Loucy (cell line): Measurements from ENCODE around the gene SCNN1A.

ENCODE experiments used
- H2AFZ ChIP-seq: fragments of 200-600 bp; sonication (generic); 2 replicates; pipeline ENCODE4 v1.6.0; 2016; ENCODE audit warnings: antibody characterized with exemption, mild to moderate bottlenecking, low read length, moderate library complexity
- H3F3A ChIP-seq: fragments of 200-600 bp; 2 replicates; pipeline ENCODE4 v1.6.0; 2016; ENCODE audit warnings: antibody characterized with exemption, low read depth, mild to moderate bottlenecking
- H3K27me3 ChIP-seq: fragments of 200-600 bp; sonication (generic); 2 replicates; pipeline ENCODE4 v1.6.1; 2014; ENCODE audit warnings: low read length, mild to moderate bottlenecking; ENCODE audit not compliant: insufficient read depth, poor library complexity, severe bottlenecking
- H3K36me3 ChIP-seq: fragments of 200-600 bp; sonication (generic); 2 replicates; pipeline ENCODE4 v1.6.1; 2016; ENCODE audit warnings: low read length; ENCODE audit not compliant: insufficient read depth
- H3K4me1 ChIP-seq: fragments of 200-600 bp; sonication (generic); 2 replicates; pipeline ENCODE4 v1.5.1; 2014; ENCODE audit warnings: low read length, mild to moderate bottlenecking; ENCODE audit not compliant: insufficient read depth, poor library complexity, severe bottlenecking
- H3K4me2 ChIP-seq: fragments of 200-600 bp; sonication (generic); 2 replicates; pipeline ENCODE4 v1.6.0; 2014; ENCODE audit warnings: antibody characterized with exemption, low read length, low read depth, mild to moderate bottlenecking; ENCODE audit not compliant: poor library complexity, severe bottlenecking
- H3K4me3 ChIP-seq: fragments of 200-600 bp; sonication (generic); 2 replicates; pipeline ENCODE4 v1.5.1; 2014; ENCODE audit warnings: low read length, mild to moderate bottlenecking, mixed read lengths; ENCODE audit not compliant: poor library complexity, severe bottlenecking
- H3K79me2 ChIP-seq: fragments of 200-600 bp; sonication (generic); 2 replicates; pipeline ENCODE4 v1.6.1; 2014; ENCODE audit warnings: low read length; ENCODE audit not compliant: insufficient read depth
- H3K9ac ChIP-seq: fragments of 200-600 bp; sonication (generic); 2 replicates; pipeline ENCODE4 v1.6.0; 2014; ENCODE audit warnings: mild to moderate bottlenecking, low read depth, low read length, moderate library complexity; ENCODE audit not compliant: poor library complexity, severe bottlenecking
- H3K9me2 ChIP-seq: fragments of 200-600 bp; sonication (generic); replicated peaks from 2 replicates; pipeline ENCODE4 v1.6.1; 2016; ENCODE audit warnings: low read depth, low read length, mixed read lengths
- H3K9me3 ChIP-seq: fragments of 200-600 bp; sonication (generic); 2 replicates; pipeline ENCODE4 v1.6.1; 2014; ENCODE audit warnings: mild to moderate bottlenecking, antibody characterized with exemption, low read length, low read depth; ENCODE audit not compliant: insufficient read depth
- H4K20me1 ChIP-seq: fragments of 200-600 bp; sonication (generic); 2 replicates; pipeline ENCODE4 v1.6.0; 2014; ENCODE audit warnings: antibody characterized with exemption, low read length, mild to moderate bottlenecking; ENCODE audit not compliant: insufficient read depth, poor library complexity, severe bottlenecking
- CTCF ChIP-seq: fragments of 200-600 bp; sonication (generic); conservative IDR thresholded peaks from 2 replicates; pipeline ENCODE4 v1.5.1; 2014; ENCODE audit warnings: mild to moderate bottlenecking, antibody characterized with exemption, low read length
- EZH2phosphoT487 ChIP-seq: fragments of 200-600 bp; IDR thresholded peaks from 2 replicates; pipeline ENCODE4 v1.6.1; 2018; ENCODE audit warnings: antibody characterized with exemption, mild to moderate bottlenecking, moderate library complexity, borderline replicate concordance

Gene SCNN1A

DNA sequence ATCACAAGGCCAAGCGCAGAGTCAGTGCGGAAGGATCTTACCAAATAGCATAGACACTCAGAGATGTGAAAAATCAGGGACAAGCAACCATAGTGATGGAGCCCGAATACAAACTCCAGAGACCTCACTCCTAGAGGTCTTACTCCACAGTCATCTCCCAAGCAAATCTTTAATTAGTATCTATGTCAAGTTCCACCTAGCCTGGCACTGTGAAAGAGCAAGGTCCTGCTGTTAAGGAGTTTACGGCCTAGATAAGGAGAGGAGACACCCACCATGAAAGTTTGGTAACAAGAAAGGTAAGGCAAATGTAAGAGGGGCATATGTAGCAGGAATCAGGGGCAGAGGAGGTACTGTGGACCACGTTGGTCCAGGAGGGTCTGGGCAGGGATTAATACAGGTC is 72.3 kb downstream of the SCNN1A start:
- Histone ChIP-seq H3K27me3 (no peaks in the 10 kb centered on the region), H3K9ac (no peak overlapping the region), H3K9me2 (no peaks in the 10 kb centered on the region), H3K79me2 (no peaks in the 10 kb centered on the region), H3K9me3 (no peaks in the 10 kb centered on the region), H3K4me2 (no peak overlapping the region), H3K36me3 (no peaks in the 10 kb centered on the region), H2AFZ (no peak overlapping the region), H3F3A (no peaks in the 10 kb centered on the region), H3K4me1 (no peaks in the 10 kb centered on the region), H4K20me1 (no peaks in the 10 kb centered on the region), H3K4me3 (no peak overlapping the region)
- no peak for TF ChIP-seq EZH2phosphoT487
- no peak for TF ChIP-seq CTCF

DNA sequence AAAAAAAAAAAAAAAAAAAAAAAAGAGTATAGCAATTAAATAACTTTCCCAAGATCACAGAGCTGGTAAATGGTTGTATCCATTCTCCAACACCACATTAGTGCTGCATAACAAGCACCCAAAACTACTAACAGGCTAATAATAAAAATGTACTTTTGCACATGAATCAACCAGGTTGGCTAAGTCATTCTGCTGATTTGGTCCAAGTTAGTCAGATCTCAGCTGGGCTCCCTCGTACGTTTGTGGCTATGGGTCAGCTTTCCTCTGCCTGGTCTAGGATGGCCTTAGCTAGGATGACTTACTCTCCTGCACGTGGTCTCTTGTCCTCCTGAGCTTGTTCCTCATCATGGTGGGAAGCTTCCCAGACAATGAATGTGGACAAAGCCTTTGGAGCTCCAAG is 72.7 kb downstream of the SCNN1A start:
- no peaks in the 10 kb centered on the region for H3K9me3 ChIP-seq
- no peaks in the 10 kb centered on the region for H3F3A ChIP-seq
- no peak overlapping the region for H3K9ac ChIP-seq
- no peaks in the 10 kb centered on the region for H3K4me1 ChIP-seq
- no peak overlapping the region for H2AFZ ChIP-seq
- no peaks in the 10 kb centered on the region for H4K20me1 ChIP-seq
- TF ChIP-seq EZH2phosphoT487 (no peak), CTCF (no peak)
- no peak overlapping the region for H3K4me3 ChIP-seq
- no peaks in the 10 kb centered on the region for H3K27me3 ChIP-seq
- no peak overlapping the region for H3K4me2 ChIP-seq
- no peaks in the 10 kb centered on the region for H3K36me3 ChIP-seq
- H3K9me2 ChIP-seq, result no peaks in the 10 kb centered on the region
- H3K79me2 ChIP-seq, result no peaks in the 10 kb centered on the region

- H4K20me1 ChIP-seq, result no peaks in the 10 kb centered on the region
- TF ChIP-seq CTCF (no peak), EZH2phosphoT487 (no peak)
- no peaks in the 10 kb centered on the region for H3K79me2 ChIP-seq
- H3F3A ChIP-seq, result no peaks in the 10 kb centered on the region
- H3K9me3 ChIP-seq, result no peaks in the 10 kb centered on the region
- no peak overlapping the region for H2AFZ ChIP-seq
- H3K36me3 ChIP-seq, result no peaks in the 10 kb centered on the region
- H3K4me3 ChIP-seq, result no peak overlapping the region
- no peaks in the 10 kb centered on the region for H3K4me1 ChIP-seq
- no peak overlapping the region for H3K4me2 ChIP-seq
- no peaks in the 10 kb centered on the region for H3K9me2 ChIP-seq
- H3K27me3 ChIP-seq, result no peaks in the 10 kb centered on the region
- no peak overlapping the region for H3K9ac ChIP-seq
Observed at GRCh38 chr12:6301721-6302120, 73.6 kb downstream of the SCNN1A start.
